Immature natural killer cell (primary cell): ENCODE results near the gene AUTS2. TPM values are rescaled to one million over a fixed set of nuclear protein-coding genes. Genes with fewer than 3 reads are reported as not detected.
"Not testable (repeated sequence)": the region's sequence is repeated elsewhere in the genome, so short reads cannot be mapped to it uniquely, and the experiment has no call there.

Experiments used
- DNase-seq, 3 donors: peaks; one replicate each; pipeline ENCODE4 v3.0.0; 2022; ENCODE audit warnings: mixed read lengths in 1 of 3
- H3K27ac Mint-ChIP-seq, 6 donors: one replicate each; pipeline ENCODE4 v1.8.0; 2020; ENCODE audit warnings: mixed read lengths in 6 of 6, mild to moderate bottlenecking in 5 of 6, inconsistent platforms in 4 of 6, moderate library complexity in 3 of 6
- H3K27me3 Mint-ChIP-seq, 3 donors: one replicate each; pipeline ENCODE4 v1.8.0; 2020 to 2021; ENCODE audit warnings: low read depth in 3 of 3, mild to moderate bottlenecking in 3 of 3, mixed read lengths in 3 of 3, moderate library complexity in 3 of 3, inconsistent platforms in 1 of 3
- H3K36me3 Mint-ChIP-seq, 3 donors: one replicate each; pipeline ENCODE4 v1.8.0; 2020; ENCODE audit warnings: mixed read lengths in 3 of 3, inconsistent platforms in 2 of 3, mild to moderate bottlenecking in 2 of 3
- H3K4me1 Mint-ChIP-seq, 2 donors: one replicate each; pipeline ENCODE4 v1.8.0; 2020; ENCODE audit warnings: inconsistent platforms in 2 of 2, mild to moderate bottlenecking in 2 of 2, mixed read lengths in 2 of 2, moderate library complexity in 1 of 2
- H3K4me3 Mint-ChIP-seq, 5 donors: one replicate each; pipeline ENCODE4 v1.8.0; 2020; ENCODE audit warnings: mild to moderate bottlenecking in 5 of 5, mixed read lengths in 5 of 5, inconsistent platforms in 3 of 5, moderate library complexity in 3 of 5
- H3K9me3 Mint-ChIP-seq, 6 donors: one replicate each; pipeline ENCODE4 v1.8.0; 2020; ENCODE audit warnings: mild to moderate bottlenecking in 6 of 6, mixed read lengths in 6 of 6, inconsistent platforms in 4 of 6, moderate library complexity in 3 of 6
- polyA plus RNA-seq, 3 donors: library from polyadenylated mRNA; unstranded; fragments of 300-500 nt; fragmentation: Illumina TruSeq; gene quantifications; one replicate each; pipeline ENCODE4 v1.2.3, GENCODE V29; 2021

The AUTS2 gene
- polyA plus RNA-seq, 3 donors from 2014 or later, result 1.9 to 17.6 (median 8.0) TPM

DNA sequence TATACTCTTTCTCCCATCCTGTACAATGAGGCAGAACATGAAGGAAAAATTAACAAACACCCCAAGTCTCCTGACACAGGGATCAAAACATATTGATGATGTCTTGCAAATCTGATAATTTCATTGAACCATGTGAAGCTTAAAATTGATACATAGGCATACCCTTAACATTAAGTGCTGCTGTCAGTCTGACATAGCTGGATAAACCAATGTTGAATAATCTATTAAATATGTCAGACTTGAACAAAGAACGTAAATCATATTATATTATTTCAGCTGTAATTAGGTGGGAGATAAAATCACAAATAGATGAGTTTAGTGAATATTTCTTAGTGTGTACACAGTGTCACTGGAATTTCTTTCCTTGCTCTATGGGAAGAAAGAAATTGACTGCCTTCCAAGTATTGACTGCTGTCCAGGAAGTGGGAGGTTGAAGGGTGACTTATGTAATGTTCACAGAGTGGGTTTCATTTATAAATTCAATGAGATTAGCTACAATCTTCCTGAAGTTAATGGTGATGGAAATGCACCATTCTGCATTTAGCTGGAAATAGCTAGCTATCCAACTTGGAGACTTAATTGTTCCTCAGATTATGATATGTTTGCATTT is 170.8 kb downstream of the AUTS2 start:
- H3K4me3 Mint-ChIP-seq, result no peak overlapping the region
- DNase-seq, result no peak
- no peaks in the 10 kb centered on the region for H3K36me3 Mint-ChIP-seq
- no peak overlapping the region for H3K27ac Mint-ChIP-seq
- peaks cover 11 to 26% of the 10 kb centered on the region in 2 donors for H3K4me1 Mint-ChIP-seq
- H3K27me3 Mint-ChIP-seq, result no peaks in the 10 kb centered on the region
- H3K9me3 Mint-ChIP-seq, result no peaks in the 10 kb centered on the region

DNA sequence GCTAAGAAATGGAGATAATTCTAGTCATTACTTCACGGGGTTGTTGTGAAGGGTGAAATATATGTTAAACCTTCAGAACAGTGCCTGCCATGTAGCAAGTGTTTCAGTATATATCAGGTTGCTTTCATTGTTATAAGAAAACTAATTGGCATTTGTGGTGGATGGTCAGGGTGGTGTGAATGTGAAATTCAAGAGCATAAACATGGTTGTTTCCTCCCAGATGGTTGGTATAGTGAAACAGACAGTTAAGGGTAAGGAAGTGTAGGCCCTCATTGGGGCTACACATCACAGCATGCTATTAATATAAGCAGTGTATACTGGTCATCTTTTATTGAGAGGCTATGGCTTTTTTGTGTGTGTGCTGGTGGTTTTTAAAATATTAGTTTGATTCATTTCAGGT is 171.6 kb downstream of the AUTS2 start:
- Mint-ChIP-seq H3K4me3 (no peak overlapping the region), H3K4me1 (peaks cover 9 to 26% of the 10 kb centered on the region in 2 donors), H3K36me3 (no peaks in the 10 kb centered on the region)

DNA sequence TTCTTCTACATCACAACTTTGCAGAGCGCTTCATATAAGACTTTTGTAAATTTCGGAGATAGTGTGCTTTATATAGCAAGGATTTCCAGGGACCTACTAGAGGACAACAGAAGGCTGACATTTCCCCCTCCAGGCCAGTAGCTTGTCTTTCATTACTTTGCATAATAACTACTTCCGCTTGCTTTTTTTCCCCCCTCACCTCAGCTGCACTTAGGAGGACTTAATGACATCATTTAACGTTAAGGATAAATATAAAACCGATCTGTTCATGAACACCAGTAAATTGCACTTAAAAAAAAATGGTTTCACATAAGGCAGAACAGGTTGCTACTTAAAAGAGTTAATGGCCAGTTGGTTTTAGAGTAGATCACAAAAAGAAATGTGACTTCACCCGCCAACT is 172.3 kb downstream of the AUTS2 start:
- H3K27me3 Mint-ChIP-seq, result no peaks in the 10 kb centered on the region
- no peak for DNase-seq

More for the DNA sequence above, 171.6 kb downstream of the AUTS2 start:
- no peaks in the 10 kb centered on the region for H3K27me3 Mint-ChIP-seq
- DNase-seq, result no peak
- no peaks in the 10 kb centered on the region for H3K9me3 Mint-ChIP-seq
- peak overlapping the region in 1 of 6 donors; percentile 50 for H3K27ac Mint-ChIP-seq

GRCh38 chr7:69772718-69773436 is 174.6 kb downstream of the AUTS2 start:
- DNase-seq, result no peak
- Mint-ChIP-seq H3K4me3 (no peak overlapping the region), H3K9me3 (no peaks in the 10 kb centered on the region), H3K27ac (no peak overlapping the region), H3K4me1 (peaks cover 6 to 19% of the 10 kb centered on the region in 2 donors), H3K27me3 (no peaks in the 10 kb centered on the region), H3K36me3 (no peaks in the 10 kb centered on the region)

More for the DNA sequence above, 172.3 kb downstream of the AUTS2 start:
- Mint-ChIP-seq H3K4me1 (peaks cover 9 to 26% of the 10 kb centered on the region in 2 donors), H3K9me3 (no peaks in the 10 kb centered on the region), H3K4me3 (no peak overlapping the region), H3K27ac (no peak overlapping the region), H3K36me3 (no peaks in the 10 kb centered on the region)

- Mint-ChIP-seq H3K4me3 (no peak overlapping the region), H3K9me3 (no peaks in the 10 kb centered on the region), H3K4me1 (peaks cover 6 to 15% of the 10 kb centered on the region in 2 donors), H3K36me3 (no peaks in the 10 kb centered on the region), H3K27ac (no peak overlapping the region), H3K27me3 (no peaks in the 10 kb centered on the region)
- DNase-seq, result no peak
Measured at GRCh38 chr7:69773535-69774225, 175.4 kb downstream of the AUTS2 start.

GRCh38 chr7:69775231-69775771 is 177.0 kb downstream of the AUTS2 start:
- no peak for DNase-seq
- Mint-ChIP-seq H3K4me1 (peaks cover 0 to under 1% of the 10 kb centered on the region in 2 donors), H3K4me3 (no peak overlapping the region), H3K27ac (no peak overlapping the region), H3K36me3 (no peaks in the 10 kb centered on the region), H3K27me3 (no peaks in the 10 kb centered on the region), H3K9me3 (no peaks in the 10 kb centered on the region)

- no peaks in the 10 kb centered on the region for H3K4me1 Mint-ChIP-seq
- no peak overlapping the region for H3K27ac Mint-ChIP-seq
- H3K27me3 Mint-ChIP-seq, result no peaks in the 10 kb centered on the region
- no peaks in the 10 kb centered on the region for H3K36me3 Mint-ChIP-seq
- no peaks in the 10 kb centered on the region for H3K9me3 Mint-ChIP-seq
- DNase-seq, result no peak
- H3K4me3 Mint-ChIP-seq, result no peak overlapping the region
Measured at GRCh38 chr7:69776611-69777010, 178.3 kb downstream of the AUTS2 start.

GRCh38 chr7:69778138-69778537 is 179.9 kb downstream of the AUTS2 start:
- Mint-ChIP-seq H3K9me3 (no peaks in the 10 kb centered on the region), H3K4me3 (no peak overlapping the region), H3K27ac (no peak overlapping the region), H3K36me3 (no peaks in the 10 kb centered on the region), H3K27me3 (peaks cover 0 to 4% (median 0%) of the 10 kb centered on the region in 3 donors), H3K4me1 (no peaks in the 10 kb centered on the region)
- no peak for DNase-seq

- Mint-ChIP-seq H3K27ac (no peak overlapping the region), H3K36me3 (no peaks in the 10 kb centered on the region), H3K4me1 (no peaks in the 10 kb centered on the region), H3K4me3 (no peak overlapping the region), H3K9me3 (no peaks in the 10 kb centered on the region), H3K27me3 (peaks cover 0 to 4% (median 0%) of the 10 kb centered on the region in 3 donors)
- DNase-seq, result no peak
Measured at GRCh38 chr7:69780379-69780778, 182.1 kb downstream of the AUTS2 start.

DNA sequence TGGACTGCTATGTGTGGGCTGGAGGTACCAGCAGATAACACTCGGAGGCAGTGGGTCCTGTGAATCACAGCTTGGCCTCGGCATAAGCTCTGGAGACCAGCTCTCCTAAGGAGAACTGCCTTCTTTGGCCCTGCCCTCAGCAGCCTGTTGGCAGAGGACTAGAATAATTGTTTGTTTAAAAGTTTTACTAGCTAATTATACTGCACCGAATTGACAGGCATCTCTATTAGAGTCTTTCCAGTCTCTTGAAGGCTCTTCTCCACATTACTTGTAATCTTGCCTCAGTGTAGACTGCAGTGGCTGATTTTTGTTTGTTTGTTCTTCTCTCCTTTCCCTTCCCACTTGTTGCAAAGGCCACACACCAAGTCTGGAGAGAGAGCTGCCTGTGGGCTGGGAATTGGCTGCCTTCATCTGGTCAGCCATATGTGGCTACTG is 183.2 kb downstream of the AUTS2 start:
- H3K9me3 Mint-ChIP-seq, result no peaks in the 10 kb centered on the region
- DNase-seq, result no peak
- H3K4me1 Mint-ChIP-seq, result peaks cover 0 to under 1% of the 10 kb centered on the region in 2 donors

DNA sequence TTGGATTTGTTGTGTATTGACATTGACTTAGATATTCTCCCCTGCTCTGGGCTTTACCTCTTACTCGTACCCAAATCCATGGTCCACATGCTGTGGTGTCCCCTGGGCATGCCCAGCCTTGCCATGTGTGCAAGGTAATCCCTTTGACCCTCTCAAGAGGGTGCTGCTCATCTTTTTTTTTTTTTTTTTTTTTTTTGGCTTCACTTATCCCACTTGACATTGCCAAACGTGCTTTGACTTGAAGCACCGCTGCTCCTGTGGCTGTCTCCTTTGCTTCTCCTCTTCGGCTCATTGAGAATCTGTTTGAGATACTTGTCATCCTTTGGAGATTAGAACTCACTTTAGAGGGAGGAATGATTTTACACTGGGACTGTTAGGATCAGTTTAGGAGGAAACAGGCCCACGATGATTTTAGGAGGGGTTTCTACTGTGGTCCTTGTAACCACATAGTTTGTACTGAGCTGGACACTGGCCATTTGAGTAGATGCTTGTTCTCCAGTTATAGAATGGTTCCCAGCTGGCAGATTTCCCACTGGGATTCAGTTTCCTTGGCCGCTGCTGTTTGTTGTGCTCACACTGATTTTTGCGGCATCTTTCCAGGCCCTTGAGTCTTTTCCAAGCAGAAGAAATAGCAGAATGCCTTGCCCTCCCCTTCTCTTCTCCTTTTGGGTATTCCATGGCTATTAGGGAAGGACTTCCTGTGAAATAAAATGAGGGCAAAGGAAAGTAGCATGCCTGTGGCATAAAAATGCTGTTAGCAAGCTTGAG is 184.8 kb downstream of the AUTS2 start:
- H3K4me3 Mint-ChIP-seq, result no peak overlapping the region
- no peaks in the 10 kb centered on the region for H3K36me3 Mint-ChIP-seq
- H3K4me1 Mint-ChIP-seq, result peaks cover 0 to 2% of the 10 kb centered on the region in 2 donors
- no peak for DNase-seq
- peaks cover 0 to 6% (median 0%) of the 10 kb centered on the region in 3 donors for H3K27me3 Mint-ChIP-seq
- no peak overlapping the region for H3K27ac Mint-ChIP-seq
- H3K9me3 Mint-ChIP-seq, result no peaks in the 10 kb centered on the region

More for the DNA sequence above, 183.2 kb downstream of the AUTS2 start:
- Mint-ChIP-seq H3K36me3 (no peaks in the 10 kb centered on the region), H3K27ac (no peak overlapping the region), H3K4me3 (no peak overlapping the region), H3K27me3 (peaks cover 0 to 4% (median 0%) of the 10 kb centered on the region in 3 donors)

- H3K4me1 Mint-ChIP-seq, result peaks cover 8 to 12% of the 10 kb centered on the region in 2 donors
- not testable (repeated sequence) for H3K36me3 Mint-ChIP-seq, DNase-seq, H3K9me3 Mint-ChIP-seq, H3K4me3 Mint-ChIP-seq, H3K27me3 Mint-ChIP-seq, H3K27ac Mint-ChIP-seq
Measured at GRCh38 chr7:69786130-69786529, 187.9 kb downstream of the AUTS2 start.

GRCh38 chr7:69786730-69787395 is 188.6 kb downstream of the AUTS2 start:
- Mint-ChIP-seq H3K9me3 (no peaks in the 10 kb centered on the region), H3K36me3 (no peaks in the 10 kb centered on the region), H3K4me3 (no peak overlapping the region), H3K27me3 (peaks cover 0 to 8% (median 1%) of the 10 kb centered on the region in 3 donors), H3K4me1 (peaks cover 8 to 12% of the 10 kb centered on the region in 2 donors), H3K27ac (no peak overlapping the region)
- DNase-seq, result no peak
